ENCODE data around the gene INF2. TPM values are rescaled to one million over a fixed set of nuclear protein-coding genes. Genes with fewer than 3 reads are reported as not detected.

The INF2 gene
- total and polyA plus RNA-seq, 2 donors (not counting 3 experiments of a cell fraction or from before 2014, with no cell fraction given): 55.3 to 124 TPM

GRCh38 chr14:104769324-104770071 is 80.1 kb downstream of the INF2 start:
- ChIA-PET POLR2A (interaction anchor here (1.4 kb wide), 1 partner anchor 17 kb away, joined by 3 read pairs; the partner anchor contains the start of gene SIVA1), CTCF (interaction anchor here (0.9 to 3.8 kb wide), 16 partner anchors 10 to 317 kb away, joined by 3 to 117 read pairs (median 12); partner anchors contain the start of gene SIVA1)
- TF ChIP-seq MYC (IDR thresholded peaks at IDR 0.05; ENCODE audit: low read depth, low read length): no peak
- TF ChIP-seq POLR2A (IDR thresholded peaks at IDR 0.05; ENCODE audit: low read depth, low read length): no peak
- no peak for TF ChIP-seq FOS (IDR thresholded peaks at IDR 0.05; ENCODE audit: borderline replicate concordance, insufficient read depth, low read length)
- TF ChIP-seq, protein P1, sequence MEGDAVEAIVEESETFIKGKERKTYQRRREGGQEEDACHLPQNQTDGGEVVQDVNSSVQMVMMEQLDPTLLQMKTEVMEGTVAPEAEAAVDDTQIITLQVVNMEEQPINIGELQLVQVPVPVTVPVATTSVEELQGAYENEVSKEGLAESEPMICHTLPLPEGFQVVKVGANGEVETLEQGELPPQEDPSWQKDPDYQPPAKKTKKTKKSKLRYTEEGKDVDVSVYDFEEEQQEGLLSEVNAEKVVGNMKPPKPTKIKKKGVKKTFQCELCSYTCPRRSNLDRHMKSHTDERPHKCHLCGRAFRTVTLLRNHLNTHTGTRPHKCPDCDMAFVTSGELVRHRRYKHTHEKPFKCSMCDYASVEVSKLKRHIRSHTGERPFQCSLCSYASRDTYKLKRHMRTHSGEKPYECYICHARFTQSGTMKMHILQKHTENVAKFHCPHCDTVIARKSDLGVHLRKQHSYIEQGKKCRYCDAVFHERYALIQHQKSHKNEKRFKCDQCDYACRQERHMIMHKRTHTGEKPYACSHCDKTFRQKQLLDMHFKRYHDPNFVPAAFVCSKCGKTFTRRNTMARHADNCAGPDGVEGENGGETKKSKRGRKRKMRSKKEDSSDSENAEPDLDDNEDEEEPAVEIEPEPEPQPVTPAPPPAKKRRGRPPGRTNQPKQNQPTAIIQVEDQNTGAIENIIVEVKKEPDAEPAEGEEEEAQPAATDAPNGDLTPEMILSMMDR (IDR thresholded peaks at IDR 0.05; ENCODE audit: extremely low read depth in 1 of 2, insufficient read depth in 1 of 2, low read depth in 1 of 2, low read length in 2 of 2): no peak
- TF ChIP-seq EZH2 (IDR thresholded peaks at IDR 0.05; ENCODE audit: borderline replicate concordance, low read depth, low read length, severe bottlenecking): no peak
- TF ChIP-seq JUN (IDR thresholded peaks at IDR 0.05; ENCODE audit: borderline replicate concordance, insufficient read depth, insufficient read length, low read depth): no peak
- TF ChIP-seq POLR2AphosphoS5 (IDR thresholded peaks at IDR 0.05; ENCODE audit: insufficient read depth, low read depth, low read length): no peak
- no peak for TF ChIP-seq GATA2 (IDR thresholded peaks at IDR 0.05; ENCODE audit: insufficient read depth, insufficient read length, low read depth, low read length)
- TF ChIP-seq, protein P2, sequence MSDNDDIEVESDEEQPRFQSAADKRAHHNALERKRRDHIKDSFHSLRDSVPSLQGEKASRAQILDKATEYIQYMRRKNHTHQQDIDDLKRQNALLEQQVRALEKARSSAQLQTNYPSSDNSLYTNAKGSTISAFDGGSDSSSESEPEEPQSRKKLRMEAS (IDR thresholded peaks at IDR 0.05; ENCODE audit: insufficient read depth, insufficient read length): no peak
- no peaks in the 10 kb centered on the region for H4K20me1 ChIP-seq (replicated peaks; ENCODE audit: control insufficient read depth, extremely low read depth, insufficient read depth, low read length)
- H3K4me2 ChIP-seq (ENCODE audit: insufficient read depth, low read length): no peak overlapping the region
- H3K27me3 ChIP-seq (ENCODE audit: control insufficient read depth in 2 of 2, insufficient read depth in 2 of 2, low read length in 2 of 2): no peaks in the 10 kb centered on the region
- DNase-seq (ENCODE audit: low read depth, low spot score) (no peak), FAIRE-seq (no peak)
- H3K4me1 ChIP-seq (ENCODE audit: control insufficient read depth, extremely low read depth, insufficient read depth, low read length): peaks cover 9% of the 10 kb centered on the region
- H3K4me3 ChIP-seq (replicated peaks in 1 of 3; ENCODE audit: insufficient read depth in 1 of 3, low read depth in 1 of 3, low read length in 3 of 3): no peak overlapping the region
- no peak overlapping the region for H2AFZ ChIP-seq (ENCODE audit: low read depth, low read length)
- H3K9me3 ChIP-seq (replicated peaks; ENCODE audit: control insufficient read depth, insufficient read depth, low read length): no peaks in the 10 kb centered on the region
- H3K79me2 ChIP-seq (ENCODE audit: control insufficient read depth, insufficient read depth, low read length): no peaks in the 10 kb centered on the region
- no peak overlapping the region for H3K27ac ChIP-seq (ENCODE audit: insufficient read depth, low read depth, low read length)
- no TSS peak for BruUV-seq (replicated peaks)
- H3K9me1 ChIP-seq (replicated peaks; ENCODE audit: control insufficient read depth, extremely low read depth, insufficient read depth, low read length): no peaks in the 10 kb centered on the region
- H3K9ac ChIP-seq (replicated peaks; ENCODE audit: extremely low read depth, insufficient read depth, low read length): no peak overlapping the region
- peaks cover 3 to 26% of the 10 kb centered on the region in 2 experiments for H3K36me3 ChIP-seq (ENCODE audit: control insufficient read depth in 2 of 2, extremely low read depth in 1 of 2, insufficient read depth in 2 of 2, low read length in 2 of 2)
- dilution Hi-C loops (cut with MboI; ENCODE audit: extremely low pct_ligation_motif_present, low sequenced_read_pairs) (no loop called here), intact Hi-C loops (cut with micrococcal nuclease) (loop anchor here (2.0 to 10.0 kb wide), 2 partner anchors 25 to 205 kb away; partner anchors contain the start of genes AHNAK2 and AKT1)

Data from endothelial cell of umbilical vein (primary cell).